ENCODE results near the gene SND1. TPM values are rescaled to one million over a fixed set of nuclear protein-coding genes. Genes with fewer than 3 reads are reported as not detected.

SND1 gene
- polyA plus RNA-seq, 3 donors: 46.5 to 97.3 (median 79.8) TPM

DNA sequence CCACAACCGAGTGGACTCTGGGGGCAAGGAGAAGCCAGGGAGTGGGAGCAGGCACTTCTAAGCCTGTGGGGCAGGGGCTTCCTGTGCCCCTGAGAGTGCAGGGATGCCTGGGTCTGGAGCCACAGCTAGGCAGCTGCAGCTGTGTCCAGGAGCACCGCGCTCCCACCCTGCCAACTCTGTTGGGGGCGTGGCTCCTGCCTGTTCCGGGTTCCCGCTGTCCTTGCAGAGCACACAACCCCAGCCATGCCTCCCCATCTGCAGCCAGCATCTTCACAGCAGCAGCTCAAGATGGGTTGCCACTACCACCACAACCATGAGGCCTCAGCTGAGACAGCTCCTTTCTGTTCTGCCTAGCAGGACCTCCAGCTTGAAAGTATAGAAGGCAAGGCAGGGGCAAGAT, 42.7 kb upstream of the SND1 start:
- no peak overlapping the region for H3K9ac ChIP-seq (ENCODE audit: insufficient read depth, low read length, poor library complexity, severe bottlenecking)

DNA sequence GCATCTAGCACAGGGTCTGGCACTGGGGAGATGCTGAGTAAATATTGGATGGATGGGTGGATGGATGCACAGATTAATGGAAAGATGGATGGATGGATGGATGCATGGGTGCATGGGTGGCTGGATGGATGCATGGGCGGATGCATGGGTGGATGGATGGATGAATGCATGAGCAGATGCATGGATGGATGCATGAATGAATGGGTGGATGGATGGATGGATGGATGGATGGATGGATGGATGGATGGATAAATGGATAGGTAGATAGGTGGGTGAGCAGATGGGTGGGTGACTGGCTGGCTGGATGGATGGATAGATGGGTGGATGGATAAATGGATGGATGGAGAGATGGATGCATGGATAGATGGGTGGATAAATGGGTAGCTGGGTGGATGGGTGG, 39.7 kb upstream of the SND1 start:
- peaks cover 0 to 19% of the 10 kb centered on the region in 2 donors for H3K9me3 ChIP-seq (replicated peaks in 1 of 2; ENCODE audit: control insufficient read depth in 1 of 2, insufficient read depth in 1 of 2, low read length in 2 of 2)
- H3K4me1 ChIP-seq (ENCODE audit: control insufficient read depth in 1 of 2, insufficient read depth in 2 of 2, low read length in 2 of 2): no peaks in the 10 kb centered on the region
- no peaks in the 10 kb centered on the region for H3K79me2 ChIP-seq (ENCODE audit: insufficient read depth, low read length)
- 71% methylated on average over 1 of the region's 1 CpG for WGBS (ENCODE audit: insufficient coverage)
- H3K9ac ChIP-seq (ENCODE audit: insufficient read depth, low read length, poor library complexity, severe bottlenecking): no peak overlapping the region
- Mint-ChIP-seq H3K9me3 (peaks cover 8 to 23% (median 17%) of the 10 kb centered on the region in 7 donors), H3K36me3 (no peaks in the 10 kb centered on the region), H3K4me1 (no peaks in the 10 kb centered on the region), H3K27me3 (ENCODE audit: low read depth in 3 of 3) (peaks cover 9 to 29% (median 13%) of the 10 kb centered on the region in 3 donors), H3K27ac (no peak overlapping the region), H3K4me3 (no peak overlapping the region)
- no peaks in the 10 kb centered on the region for H3K36me3 ChIP-seq (replicated peaks in 1 of 2; ENCODE audit: control insufficient read depth in 1 of 2, insufficient read depth in 2 of 2, low read length in 2 of 2)
- H3K27ac ChIP-seq (ENCODE audit: low read depth in 1 of 2, low read length in 2 of 2): no peak overlapping the region
- no peak for DNase-seq
- peaks cover 0 to 2% of the 10 kb centered on the region in 2 donors for H3K27me3 ChIP-seq (ENCODE audit: control insufficient read depth in 2 of 2, insufficient read depth in 2 of 2, low read length in 2 of 2)
- no peak overlapping the region for H3K4me3 ChIP-seq (replicated peaks in 1 of 3; ENCODE audit: low read depth in 2 of 3, low read length in 3 of 3)
- TF ChIP-seq, protein P1, sequence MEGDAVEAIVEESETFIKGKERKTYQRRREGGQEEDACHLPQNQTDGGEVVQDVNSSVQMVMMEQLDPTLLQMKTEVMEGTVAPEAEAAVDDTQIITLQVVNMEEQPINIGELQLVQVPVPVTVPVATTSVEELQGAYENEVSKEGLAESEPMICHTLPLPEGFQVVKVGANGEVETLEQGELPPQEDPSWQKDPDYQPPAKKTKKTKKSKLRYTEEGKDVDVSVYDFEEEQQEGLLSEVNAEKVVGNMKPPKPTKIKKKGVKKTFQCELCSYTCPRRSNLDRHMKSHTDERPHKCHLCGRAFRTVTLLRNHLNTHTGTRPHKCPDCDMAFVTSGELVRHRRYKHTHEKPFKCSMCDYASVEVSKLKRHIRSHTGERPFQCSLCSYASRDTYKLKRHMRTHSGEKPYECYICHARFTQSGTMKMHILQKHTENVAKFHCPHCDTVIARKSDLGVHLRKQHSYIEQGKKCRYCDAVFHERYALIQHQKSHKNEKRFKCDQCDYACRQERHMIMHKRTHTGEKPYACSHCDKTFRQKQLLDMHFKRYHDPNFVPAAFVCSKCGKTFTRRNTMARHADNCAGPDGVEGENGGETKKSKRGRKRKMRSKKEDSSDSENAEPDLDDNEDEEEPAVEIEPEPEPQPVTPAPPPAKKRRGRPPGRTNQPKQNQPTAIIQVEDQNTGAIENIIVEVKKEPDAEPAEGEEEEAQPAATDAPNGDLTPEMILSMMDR (IDR thresholded peaks at IDR 0.05): no peak
- H2AFZ ChIP-seq (ENCODE audit: insufficient read depth, low read depth, low read length, poor library complexity, severe bottlenecking): no peak overlapping the region
- intact Hi-C loops (cut with micrococcal nuclease): no loop called here
- H4K20me1 ChIP-seq (ENCODE audit: insufficient read depth, low read length): no peaks in the 10 kb centered on the region
- no peak overlapping the region for H3K4me2 ChIP-seq (replicated peaks; ENCODE audit: extremely low read depth, low read length, poor library complexity, severe bottlenecking)

More for the DNA sequence above, 42.7 kb upstream of the SND1 start:
- H2AFZ ChIP-seq (ENCODE audit: insufficient read depth, low read depth, low read length, poor library complexity, severe bottlenecking): no peak overlapping the region
- H3K36me3 ChIP-seq (replicated peaks in 1 of 2; ENCODE audit: control insufficient read depth in 1 of 2, insufficient read depth in 2 of 2, low read length in 2 of 2): no peaks in the 10 kb centered on the region
- no peaks in the 10 kb centered on the region for H4K20me1 ChIP-seq (ENCODE audit: insufficient read depth, low read length)
- Mint-ChIP-seq H3K36me3 (no peaks in the 10 kb centered on the region), H3K9me3 (peaks cover 10 to 24% (median 17%) of the 10 kb centered on the region in 7 donors), H3K4me3 (no peak overlapping the region), H3K27me3 (ENCODE audit: low read depth in 3 of 3) (peaks cover 5 to 14% (median 6%) of the 10 kb centered on the region in 3 donors), H3K4me1 (no peaks in the 10 kb centered on the region), H3K27ac (peak overlapping the region in 1 of 7 donors; percentile 34)
- WGBS (ENCODE audit: insufficient coverage): 97% methylated on average over 6 of the region's 6 CpGs
- no peaks in the 10 kb centered on the region for H3K4me1 ChIP-seq (ENCODE audit: control insufficient read depth in 1 of 2, insufficient read depth in 2 of 2, low read length in 2 of 2)
- no peaks in the 10 kb centered on the region for H3K79me2 ChIP-seq (ENCODE audit: insufficient read depth, low read length)
- H3K4me3 ChIP-seq (replicated peaks in 1 of 3; ENCODE audit: low read depth in 2 of 3, low read length in 3 of 3): no peak overlapping the region
- TF ChIP-seq, protein P1 (IDR thresholded peaks at IDR 0.05): no peak
- H3K27ac ChIP-seq (ENCODE audit: low read depth in 1 of 2, low read length in 2 of 2): no peak overlapping the region
- H3K27me3 ChIP-seq (ENCODE audit: control insufficient read depth in 2 of 2, insufficient read depth in 2 of 2, low read length in 2 of 2): no peaks in the 10 kb centered on the region
- intact Hi-C loops (cut with micrococcal nuclease): no loop called here
- no peak overlapping the region for H3K4me2 ChIP-seq (replicated peaks; ENCODE audit: extremely low read depth, low read length, poor library complexity, severe bottlenecking)
- DNase-seq: no peak
- H3K9me3 ChIP-seq (replicated peaks in 1 of 2; ENCODE audit: control insufficient read depth in 1 of 2, insufficient read depth in 1 of 2, low read length in 2 of 2): peaks cover 0 to 19% of the 10 kb centered on the region in 2 donors

Data from CD14-positive monocyte (primary cell).